ENCODE measurements around the gene FMNL2.

Gene FMNL2

DNA sequence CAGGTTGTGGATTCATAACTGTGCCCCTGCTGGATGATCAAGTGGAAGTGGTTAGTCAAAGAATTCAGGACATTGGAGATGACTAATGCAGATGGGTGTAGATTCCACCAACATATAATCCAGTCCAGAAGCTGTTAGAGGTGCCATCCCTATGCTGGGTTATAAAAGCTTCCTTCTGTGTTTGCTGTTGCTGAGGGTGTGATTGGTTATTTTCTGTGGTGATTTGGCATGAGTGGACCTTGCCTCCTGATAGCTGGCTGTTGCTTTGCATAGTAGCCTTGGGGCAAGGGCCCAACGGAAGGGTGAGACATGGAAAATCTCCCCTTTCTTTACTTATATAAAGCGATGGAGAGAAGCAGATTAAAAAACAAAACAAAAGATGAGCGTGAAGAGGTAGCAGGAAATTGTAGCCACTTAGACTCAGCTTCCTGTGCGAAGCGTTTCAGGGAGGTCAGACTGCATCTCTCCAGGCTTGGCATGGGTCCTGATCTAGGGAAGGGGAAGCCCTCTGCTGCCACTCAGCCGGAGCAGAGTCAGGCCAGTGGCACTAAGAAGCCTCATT lies 190.4 kb downstream of the FMNL2 start:
- peak; percentile 62 for DNase-seq (ENCODE audit: low read depth)

DNA sequence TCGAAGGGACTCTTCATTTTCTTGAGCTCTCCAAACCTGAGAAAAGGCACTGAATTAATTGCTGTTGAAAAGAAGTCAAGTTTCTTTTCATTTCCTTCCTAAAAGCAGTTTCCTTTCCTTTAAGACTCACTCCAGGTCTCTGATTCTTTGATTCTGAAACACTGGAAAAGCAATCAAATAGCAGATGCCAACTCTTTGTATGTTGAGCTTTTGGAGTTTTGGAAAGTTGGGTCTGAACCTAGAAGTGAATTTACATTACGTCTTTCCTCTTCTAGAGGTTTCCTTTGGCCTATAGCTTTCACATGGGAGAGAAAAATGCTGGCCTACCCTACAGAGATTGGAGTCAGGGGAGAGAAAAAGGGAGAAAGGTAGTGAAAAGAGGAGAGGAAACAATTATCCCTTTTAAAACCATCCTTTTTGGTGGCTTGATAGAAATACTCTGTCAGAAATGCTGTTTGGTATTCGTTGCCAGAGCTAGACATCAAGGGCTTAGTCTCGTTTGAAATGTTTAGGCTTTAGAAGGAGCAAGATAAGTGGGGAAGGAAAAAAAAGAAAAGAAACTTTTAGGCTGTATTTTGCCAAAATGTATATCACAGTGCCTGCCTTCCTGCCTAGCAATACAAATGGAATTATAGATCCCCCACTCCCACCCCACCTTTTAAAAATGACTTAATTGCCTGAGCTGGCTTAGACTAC lies 194.6 kb downstream of the FMNL2 start:
- DNase-seq (ENCODE audit: low read depth): no peak

DNA sequence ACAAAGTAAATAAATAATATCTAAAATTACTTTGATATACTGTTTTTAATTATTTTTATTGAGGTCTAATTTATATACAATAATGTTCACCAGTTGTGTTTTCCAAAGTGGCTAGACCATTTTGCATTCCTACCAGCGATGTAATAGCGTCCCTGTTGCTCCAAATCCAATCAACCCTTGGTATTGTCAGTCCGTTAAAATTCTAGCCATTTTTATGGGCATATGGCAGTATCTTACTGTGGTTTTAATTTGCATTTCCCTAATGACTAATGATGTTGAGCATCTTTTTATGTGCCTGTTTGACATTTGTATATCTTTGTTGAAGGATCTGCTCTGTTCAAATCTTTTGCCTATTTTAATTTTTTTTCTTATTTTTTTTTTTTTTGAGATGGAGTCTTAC lies 197.3 kb downstream of the FMNL2 start:
- DNase-seq (ENCODE audit: low read depth): no peak

DNA sequence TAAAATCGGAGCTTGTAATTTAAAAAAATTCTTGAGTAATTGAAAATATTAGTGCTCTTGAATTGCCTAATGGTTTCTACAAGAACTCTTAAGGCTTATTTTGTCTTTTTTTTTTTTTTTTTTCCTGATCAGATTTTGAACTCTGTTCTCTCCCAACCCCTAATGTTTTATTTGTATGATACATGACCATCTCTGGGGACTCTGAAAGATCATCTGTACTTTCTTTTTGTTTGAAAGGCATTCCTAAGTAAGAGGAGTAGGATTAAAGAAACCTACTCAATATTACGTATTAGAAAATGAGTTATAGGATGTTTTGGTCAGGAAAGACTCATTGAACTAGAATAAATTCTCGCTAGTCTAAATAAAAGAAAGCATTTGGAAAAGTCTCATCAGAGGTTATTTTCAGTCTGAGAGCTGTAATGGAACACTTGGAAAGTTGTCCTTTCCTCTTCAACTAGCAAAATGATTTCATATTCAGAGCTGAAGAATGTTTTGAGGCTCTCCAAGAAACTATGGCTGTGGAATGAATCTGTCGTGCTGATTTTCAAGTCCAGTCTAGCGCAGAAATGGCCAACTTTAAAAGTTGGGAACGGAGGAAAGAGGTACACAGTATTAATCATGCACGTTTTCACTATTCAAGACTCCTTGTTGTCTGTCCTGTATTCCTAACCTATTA lies 199.6 kb downstream of the FMNL2 start:
- peak; percentile 16 for DNase-seq (ENCODE audit: low read depth)

DNA sequence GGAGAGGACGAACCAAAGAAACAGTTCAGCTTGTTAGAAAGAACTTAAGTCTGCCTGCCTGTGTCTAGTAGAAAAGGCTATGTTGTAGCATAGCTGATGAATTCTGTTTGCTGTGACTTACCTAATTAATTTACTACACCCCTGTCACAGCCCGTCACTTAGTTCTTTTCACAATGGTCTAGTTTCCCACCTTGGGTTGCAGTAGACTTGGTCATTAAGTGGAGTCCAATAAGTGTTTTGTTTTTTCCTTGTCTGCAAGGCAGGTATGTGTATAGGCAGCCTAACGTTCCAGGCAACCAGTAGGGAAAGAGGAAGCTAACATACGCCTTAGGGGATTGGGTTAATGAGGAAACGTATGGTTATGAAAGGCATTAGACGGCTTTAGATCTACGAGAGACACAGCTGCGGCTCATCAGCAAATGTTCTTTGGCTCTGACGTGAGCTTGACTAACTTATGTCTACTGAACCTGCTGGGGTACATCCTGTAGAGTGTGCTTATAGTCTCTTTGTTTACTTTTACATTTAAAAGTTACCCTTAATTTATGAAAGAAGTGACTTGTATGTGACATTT lies 202.2 kb downstream of the FMNL2 start:
- DNase-seq (ENCODE audit: low read depth): no peak

DNA sequence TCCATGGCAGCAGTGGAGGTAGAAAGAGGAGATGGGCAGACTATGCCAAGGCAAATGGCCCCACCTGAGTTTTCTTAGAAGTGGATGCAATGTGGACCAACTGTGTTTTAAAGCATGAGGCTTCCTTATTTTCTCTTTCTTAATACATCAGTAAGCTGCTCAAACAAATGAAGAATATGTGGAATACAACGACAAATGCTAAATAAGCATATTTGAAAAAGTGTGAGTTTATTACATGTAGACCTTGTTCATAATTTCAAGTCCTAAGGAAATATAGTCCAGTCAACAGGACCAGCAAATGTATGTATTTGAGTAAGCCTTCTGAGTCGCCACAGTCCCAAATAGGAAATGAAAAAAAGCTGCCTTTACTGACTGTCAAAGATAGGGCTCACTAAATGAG lies 204.4 kb downstream of the FMNL2 start:
- DNase-seq (ENCODE audit: low read depth): no peak

DNA sequence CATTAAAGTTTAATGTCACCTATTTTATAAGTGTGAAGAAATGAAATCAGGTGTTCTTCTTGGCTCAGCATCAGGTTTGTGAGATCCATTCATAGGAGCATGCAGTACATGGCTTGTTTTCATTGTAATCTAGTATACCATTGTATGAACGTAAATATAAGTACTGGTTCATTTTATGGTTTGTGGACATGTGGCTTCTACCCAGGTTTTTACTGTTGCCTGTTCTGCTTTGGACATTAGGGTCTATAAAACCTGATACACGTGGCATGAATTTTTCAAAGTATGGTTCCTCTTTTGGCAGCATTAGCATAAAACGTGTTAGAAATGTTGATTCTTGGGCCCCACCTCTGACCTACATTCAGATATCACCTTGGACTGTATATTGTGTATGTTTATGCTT lies 206.7 kb downstream of the FMNL2 start:
- no peak for DNase-seq (ENCODE audit: low read depth)

DNA sequence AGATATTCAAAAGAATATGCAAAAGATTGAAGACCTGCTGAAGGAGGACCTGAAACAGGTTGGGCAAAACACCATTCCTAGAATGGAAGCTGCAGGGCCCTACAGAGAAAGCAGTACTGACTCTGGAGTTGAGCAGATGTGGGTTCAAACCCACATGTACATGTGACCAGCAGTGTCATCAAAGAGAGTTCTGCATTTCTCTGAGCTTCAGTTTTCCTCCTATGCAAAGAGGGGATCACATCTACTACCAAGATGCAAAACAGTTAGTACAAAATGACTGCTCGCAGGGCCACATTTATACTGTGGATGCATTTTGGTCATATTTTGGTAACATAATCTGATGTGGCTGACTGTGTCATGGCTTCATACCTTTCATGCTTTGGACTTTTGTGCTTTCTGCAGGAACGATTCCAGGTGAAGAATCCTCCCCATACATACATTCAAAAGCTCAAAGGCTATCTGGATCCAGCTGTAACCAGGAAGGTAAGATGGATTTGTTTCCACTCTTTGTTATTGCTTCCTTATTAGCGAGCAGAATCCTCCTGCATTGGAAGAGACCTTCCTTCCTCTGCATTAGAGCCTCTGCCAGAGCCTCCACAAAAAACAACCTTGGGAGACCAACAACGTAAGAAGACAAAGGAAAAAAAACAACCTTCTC lies 207.5 kb downstream of the FMNL2 start:
- no peak for DNase-seq (ENCODE audit: low read depth)

DNA sequence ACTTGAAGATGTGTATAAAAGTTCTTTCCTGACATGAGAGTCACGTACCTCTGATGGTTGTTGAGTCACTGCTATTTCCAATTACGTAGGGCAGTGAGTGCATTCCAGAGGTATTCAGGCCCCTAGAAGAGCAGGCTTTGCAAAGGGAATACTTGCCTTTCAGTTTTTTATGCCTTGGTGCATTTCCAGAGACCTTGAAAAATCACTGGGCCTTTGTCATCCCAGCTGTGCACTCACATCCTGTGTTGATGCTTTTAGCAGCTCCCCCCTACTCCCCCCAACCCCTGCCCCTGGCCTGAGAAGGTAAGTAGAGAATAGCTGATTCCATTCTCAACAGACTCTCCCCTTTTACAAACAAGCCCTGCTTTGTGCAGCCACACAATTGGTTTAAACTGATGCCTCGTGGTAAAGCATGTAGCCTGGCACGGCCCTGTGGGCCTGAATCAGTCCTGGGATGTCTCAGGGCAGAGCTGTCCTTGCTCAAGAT lies 208.1 kb downstream of the FMNL2 start:
- peak; percentile 77 for DNase-seq (ENCODE audit: low read depth)

DNA sequence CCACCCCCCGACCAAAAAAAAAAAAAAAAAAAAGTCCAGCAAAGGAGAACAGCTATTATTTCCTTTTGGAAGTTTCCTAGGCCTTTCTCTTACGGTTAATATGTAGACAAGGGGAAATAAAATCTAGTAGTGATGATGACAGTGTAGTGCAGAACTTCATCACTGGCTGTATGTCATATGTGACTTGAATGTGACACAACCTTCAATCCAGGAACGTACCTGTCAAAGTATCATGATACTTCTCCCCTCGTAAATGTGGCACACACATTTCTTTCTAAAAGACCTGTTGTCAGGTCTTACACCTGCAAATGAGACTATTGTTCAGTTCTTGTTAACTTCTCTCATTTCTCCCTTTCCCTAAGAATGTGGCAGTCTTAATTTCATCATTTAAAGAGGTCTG lies 208.7 kb downstream of the FMNL2 start:
- no peak for DNase-seq (ENCODE audit: low read depth)

DNA sequence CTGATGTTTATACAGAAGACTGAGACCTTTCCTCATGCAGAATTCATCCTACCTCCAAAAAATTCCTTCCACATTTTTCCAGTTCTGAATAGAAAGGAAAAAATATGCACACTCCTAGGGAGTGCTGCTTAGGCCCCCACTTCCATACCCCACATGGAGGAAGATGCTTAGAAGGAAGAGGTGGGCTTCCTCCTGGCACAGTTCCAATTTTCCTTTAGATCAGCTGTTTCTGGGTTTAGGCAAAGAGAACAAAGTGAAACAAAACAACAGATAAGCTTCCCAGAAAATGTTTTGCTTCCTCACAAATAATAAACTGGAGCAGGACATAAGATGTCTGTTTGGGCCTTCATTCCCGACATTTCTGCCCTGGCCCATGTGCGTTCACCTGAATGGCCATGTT lies 209.7 kb downstream of the FMNL2 start:
- no peak for DNase-seq (ENCODE audit: low read depth)

DNA sequence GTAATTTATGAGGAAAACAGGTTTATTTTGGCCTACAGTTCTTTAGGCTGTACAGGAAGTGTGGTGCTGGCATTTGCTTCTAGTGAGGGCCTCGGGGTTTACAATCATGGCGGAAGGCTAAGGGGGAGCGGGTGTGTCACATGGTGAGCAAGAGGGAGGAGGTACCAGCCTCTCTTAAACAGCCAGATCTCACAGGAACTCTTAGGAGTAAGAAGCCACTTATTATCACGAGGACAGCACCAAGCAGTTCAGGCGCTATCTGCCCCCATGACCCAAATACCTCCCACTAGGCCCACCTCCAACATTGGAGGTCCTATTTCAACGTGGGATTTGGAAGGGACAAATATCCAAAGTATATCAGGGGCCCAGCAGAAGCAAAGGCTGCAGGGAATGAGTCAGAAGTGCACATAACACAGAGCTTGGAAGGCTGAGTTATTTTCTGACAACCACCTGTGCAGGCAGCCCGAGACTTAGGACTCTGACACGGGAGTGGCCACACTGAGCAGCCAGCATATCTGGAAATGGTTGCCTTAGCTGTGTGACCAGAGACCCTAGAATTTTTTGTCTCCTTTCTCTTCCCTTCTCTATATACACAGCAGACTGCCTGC lies 211.4 kb downstream of the FMNL2 start:
- DNase-seq (ENCODE audit: low read depth): no peak

DNA sequence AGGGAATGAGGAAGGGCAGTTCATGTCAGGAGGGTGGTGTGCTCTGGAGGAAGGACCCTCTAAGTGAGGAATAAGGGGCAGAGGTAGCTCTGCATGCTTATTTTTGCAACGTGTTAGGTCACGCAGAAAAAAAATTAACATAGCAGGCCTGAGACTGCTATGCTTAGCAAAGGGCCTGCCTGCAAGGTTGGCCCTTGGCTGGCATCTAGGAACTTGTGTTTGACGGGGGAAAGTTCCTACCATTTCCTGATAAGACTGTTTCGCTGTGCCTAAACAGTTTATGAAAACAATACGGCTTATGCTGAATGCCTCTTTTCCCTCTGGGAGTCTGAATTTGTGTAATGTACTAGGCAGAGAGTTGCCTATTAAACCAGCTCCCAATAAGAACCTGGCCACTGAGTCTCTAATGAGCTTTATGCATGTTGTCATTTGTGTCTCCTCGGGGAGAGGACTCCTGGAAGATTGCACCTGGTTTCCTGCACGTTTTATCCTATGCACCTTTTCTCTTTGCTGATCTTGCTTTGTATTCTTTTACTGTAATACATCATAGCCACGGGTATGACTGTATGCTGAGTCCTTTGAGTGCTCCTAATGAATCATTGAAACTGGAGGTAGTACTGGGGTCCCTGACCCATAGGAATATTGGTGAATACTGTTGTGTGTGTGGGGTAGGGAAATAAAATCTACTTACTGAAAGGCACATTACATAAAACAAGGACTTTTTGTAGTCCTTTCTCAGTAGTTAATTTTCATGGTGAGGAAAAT lies 213.3 kb downstream of the FMNL2 start:
- no peak for DNase-seq (ENCODE audit: low read depth)

DNA sequence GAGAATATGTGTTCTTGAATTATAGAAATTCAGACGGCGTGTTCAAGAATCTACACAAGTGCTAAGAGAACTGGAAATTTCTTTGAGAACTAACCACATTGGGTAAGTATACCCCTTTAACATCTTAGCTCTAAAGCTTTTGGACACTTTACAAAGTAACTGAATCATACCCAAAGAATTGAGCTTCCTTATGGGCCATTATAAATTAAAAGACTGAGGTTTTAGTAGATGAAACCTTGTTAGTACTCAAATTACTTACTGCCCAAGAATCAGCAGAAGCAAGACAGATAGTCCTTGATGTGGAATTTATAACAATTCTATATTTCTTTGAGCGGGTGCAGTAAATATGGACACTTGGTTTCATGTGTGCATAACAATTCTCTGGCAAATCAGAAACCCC lies 214.0 kb downstream of the FMNL2 start:
- peak; percentile 8 for DNase-seq (ENCODE audit: low read depth)

DNA sequence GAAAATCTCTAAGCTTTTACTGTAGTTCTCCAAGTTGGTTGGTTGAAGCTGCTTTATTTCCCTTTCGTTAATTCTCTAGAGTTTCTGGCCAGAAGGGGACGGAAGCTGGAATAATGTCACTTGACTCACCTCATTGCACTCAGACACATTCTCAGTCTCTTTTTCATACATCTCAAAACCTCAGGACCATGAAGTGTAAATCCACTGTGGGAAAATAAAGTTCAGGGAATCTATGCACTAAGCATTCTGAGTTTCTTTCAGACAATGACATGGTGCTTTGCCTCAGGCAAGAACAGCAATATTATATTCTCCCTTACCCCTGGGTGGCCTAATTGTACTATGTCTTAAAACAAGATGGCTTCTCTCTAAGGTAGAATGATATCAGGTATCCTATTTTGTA lies 214.4 kb downstream of the FMNL2 start:
- DNase-seq (ENCODE audit: low read depth): no peak

DNA sequence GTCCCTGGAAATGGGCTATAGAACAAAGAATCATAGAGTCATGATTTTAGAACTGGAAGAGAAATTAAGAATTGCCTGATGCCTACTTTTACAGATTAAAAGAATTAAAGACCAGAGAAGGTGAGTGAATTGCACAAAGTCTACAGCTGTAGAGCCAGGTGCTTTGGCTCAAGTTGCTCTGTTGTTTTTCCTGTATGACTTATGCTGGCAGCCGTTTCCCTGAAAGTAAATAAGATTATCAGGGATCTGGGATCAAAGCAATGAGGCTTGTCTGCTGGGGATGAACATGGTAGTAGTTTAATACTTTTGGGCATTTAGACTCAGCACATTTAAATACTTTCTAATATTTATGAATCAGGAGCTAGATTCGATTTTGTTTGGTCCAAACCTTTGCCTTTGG lies 215.4 kb downstream of the FMNL2 start:
- no peak for DNase-seq (ENCODE audit: low read depth)

DNA sequence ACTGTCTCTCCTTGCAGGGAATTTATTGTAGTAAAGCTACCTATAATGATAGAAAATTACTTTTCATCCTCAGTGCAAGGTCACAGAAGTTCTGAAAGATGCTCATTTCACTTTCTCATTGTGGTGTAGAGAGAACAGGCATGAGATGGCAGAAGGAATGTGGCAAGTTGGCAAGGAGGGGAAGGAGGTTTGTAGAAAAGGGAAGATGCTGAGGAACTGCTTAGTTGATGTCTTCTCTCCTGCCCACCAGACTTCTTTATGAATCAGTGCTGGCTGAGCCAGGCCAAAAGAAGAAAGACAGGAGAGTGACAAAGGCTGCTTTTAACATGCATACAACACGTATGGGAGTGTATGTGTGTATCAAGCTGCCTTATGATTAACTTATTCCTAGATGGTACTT lies 217.9 kb downstream of the FMNL2 start:
- no peak for DNase-seq (ENCODE audit: low read depth)

DNA sequence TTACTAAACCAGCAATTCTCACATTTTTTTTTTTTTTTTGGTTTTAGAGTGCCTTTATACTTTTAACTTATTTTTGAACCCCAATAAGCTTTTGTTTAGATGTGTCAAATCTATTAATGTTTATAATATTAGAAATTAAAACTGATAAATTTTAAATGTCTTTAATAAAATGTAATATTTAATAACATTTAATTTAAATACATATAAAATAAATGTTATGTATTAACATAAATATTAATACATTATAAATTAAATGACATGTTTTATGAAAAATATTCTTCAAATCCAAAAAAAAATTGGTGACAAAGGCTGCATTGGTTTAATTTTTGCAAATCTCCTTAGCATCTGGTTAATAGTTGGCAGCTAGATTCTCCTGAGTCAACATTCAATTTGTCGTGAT lies 218.5 kb downstream of the FMNL2 start:
- DNase-seq (ENCODE audit: low read depth): no peak

DNA sequence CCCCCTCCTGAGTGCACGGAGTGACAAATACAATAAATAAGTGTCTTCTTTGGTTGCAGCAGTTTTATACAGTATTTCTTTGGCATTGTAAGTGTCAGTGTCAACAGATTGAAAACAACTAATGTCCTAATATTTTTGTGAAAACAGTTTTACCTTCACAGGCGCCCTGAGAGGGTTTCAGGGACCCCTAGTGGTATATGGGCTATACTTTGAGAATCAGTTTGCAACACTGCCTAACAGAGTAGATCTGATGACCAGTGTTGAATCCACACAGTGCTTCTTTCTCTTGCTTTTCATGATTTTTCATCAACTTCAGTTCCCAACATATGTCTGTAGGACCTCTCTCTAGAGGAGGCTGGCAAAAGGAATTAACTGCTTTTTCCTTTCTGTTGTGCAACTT lies 220.1 kb downstream of the FMNL2 start:
- peak; percentile 1 for DNase-seq (ENCODE audit: low read depth)

DNA sequence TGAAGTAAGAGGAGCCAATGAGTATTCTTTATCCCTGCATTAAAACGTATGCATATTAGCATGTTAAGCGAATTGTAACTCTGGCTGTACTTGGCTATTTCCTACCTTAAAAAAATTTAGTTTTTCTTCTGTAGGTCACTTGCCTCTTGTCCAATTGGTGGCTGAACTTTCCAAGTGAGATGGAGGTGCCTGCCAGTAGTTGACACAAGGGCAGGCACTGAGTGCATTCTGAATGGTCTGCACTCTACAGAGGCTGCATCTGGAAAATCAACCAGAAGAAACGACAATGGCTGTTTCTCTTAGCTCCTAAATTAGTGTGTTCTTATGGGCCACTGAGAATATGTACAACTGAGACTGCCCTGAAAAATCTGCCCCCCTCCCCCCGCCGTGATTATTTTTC lies 221.5 kb downstream of the FMNL2 start:
- DNase-seq (ENCODE audit: low read depth): no peak

DNA sequence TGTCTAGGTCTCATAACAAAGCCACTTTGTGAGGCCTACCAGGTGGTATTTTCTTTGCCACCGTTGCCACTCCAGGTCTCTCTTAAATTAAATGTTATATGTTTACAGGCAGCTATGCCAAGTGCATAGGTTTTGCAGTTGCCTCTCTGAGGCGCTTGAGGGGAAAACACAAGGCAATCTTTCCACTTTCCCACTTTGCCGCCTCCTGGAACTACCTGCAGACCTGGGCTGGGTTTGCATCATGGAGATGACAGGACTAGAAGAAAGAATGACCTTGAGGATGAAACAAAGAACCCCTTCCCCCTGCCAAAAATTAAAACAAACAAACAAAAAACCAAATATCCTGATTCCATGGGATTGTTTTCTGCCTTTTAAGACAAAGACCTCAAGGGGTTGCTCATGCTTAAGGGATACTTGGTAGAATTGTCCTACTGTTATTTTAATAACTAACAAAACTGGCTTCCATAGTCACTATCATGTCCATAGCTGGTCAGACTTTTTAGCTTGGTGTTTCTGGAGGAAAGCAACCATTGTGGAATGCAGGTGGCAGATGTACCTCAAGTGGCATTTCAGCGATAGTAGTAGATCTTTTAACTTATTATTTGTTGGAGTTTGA lies 222.4 kb downstream of the FMNL2 start:
- no peak for DNase-seq (ENCODE audit: low read depth)
